Neural cell (in vitro differentiated cells): Measurements from ENCODE around the gene C6orf141.

Experiments
- CTCF ChIP-seq: fragments of 450-650 bp; IDR thresholded peaks from 2 replicates; pipeline ENCODE4 v1.5.1; 2014; ENCODE audit warnings: antibody characterized with exemption, mild to moderate bottlenecking, moderate library complexity; ENCODE audit not compliant: poor library complexity, severe bottlenecking
- EP300 ChIP-seq: fragments of 450-650 bp; conservative IDR thresholded peaks from 2 replicates; pipeline ENCODE4 v1.6.1; 2014; ENCODE audit warnings: antibody characterized with exemption, mild to moderate bottlenecking, moderate library complexity; ENCODE audit not compliant: poor library complexity, severe bottlenecking
- EZH2 ChIP-seq: fragments of 200-600, 300-800 bp; shearing (Covaris generic), sonication (generic); IDR thresholded peaks from 2 replicates; pipeline ENCODE4 v1.6.1; 2014; ENCODE audit warnings: antibody characterized with exemption, low read length, borderline replicate concordance, mild to moderate bottlenecking; ENCODE audit not compliant: insufficient read depth, poor library complexity, severe bottlenecking
- MXI1 ChIP-seq: fragments of 450-650 bp; conservative IDR thresholded peaks from 2 replicates; pipeline ENCODE4 v1.6.1; 2014; ENCODE audit warnings: antibody characterized with exemption, mild to moderate bottlenecking; ENCODE audit not compliant: poor library complexity, severe bottlenecking
- POLR2AphosphoS5 ChIP-seq: IDR thresholded peaks from 2 replicates; pipeline ENCODE4 v1.6.1; 2012
- REST ChIP-seq: IDR thresholded peaks from 2 replicates; pipeline ENCODE4 v1.6.1; 2012; ENCODE audit warnings: borderline replicate concordance
- TAF1 ChIP-seq: IDR thresholded peaks from 2 replicates; pipeline ENCODE4 v1.6.1; 2012; ENCODE audit warnings: low read depth

- TF ChIP-seq CTCF = no peak
- TF ChIP-seq POLR2AphosphoS5 = no peak
- TF ChIP-seq TAF1 = no peak
- no peak for TF ChIP-seq EP300
- no peak for TF ChIP-seq MXI1
- TF ChIP-seq EZH2 = no peak
- no peak for TF ChIP-seq REST
These were observed 6.0 kb downstream of the C6orf141 start for GRCh38 chr6:49556429-49556837.
